ENCODE measurements around the gene KRTAP22-2.

The KRTAP22-2 gene

GRCh38 chr21:30555095-30555494 lies 35.1 kb downstream of the KRTAP22-2 start:
- ATAC-seq (replicated peaks; ENCODE audit: extremely low read depth, poor library complexity, severe bottlenecking) (no peak), DNase-seq (ENCODE audit: low spot score in 2 of 2) (no peak)
- Mint-ChIP-seq H3K4me1 (no peaks in the 10 kb centered on the region), H3K4me3 (no peak overlapping the region), H3K9me3 (peaks cover 24% of the 10 kb centered on the region), H3K27me3 (no peaks in the 10 kb centered on the region), H3K27ac (ENCODE audit: low read depth) (no peak overlapping the region), H3K36me3 (ENCODE audit: insufficient read depth) (no peaks in the 10 kb centered on the region)

GRCh38 chr21:30552782-30553181 lies 37.4 kb downstream of the KRTAP22-2 start:
- no peak overlapping the region for H3K27ac Mint-ChIP-seq (ENCODE audit: low read depth)
- H3K36me3 Mint-ChIP-seq (ENCODE audit: insufficient read depth) = no peaks in the 10 kb centered on the region
- no peaks in the 10 kb centered on the region for H3K27me3 Mint-ChIP-seq
- no peak overlapping the region for H3K4me3 Mint-ChIP-seq
- no peak for DNase-seq (ENCODE audit: low spot score in 2 of 2)
- H3K9me3 Mint-ChIP-seq = peaks cover 29% of the 10 kb centered on the region
- H3K4me1 Mint-ChIP-seq = no peaks in the 10 kb centered on the region
- ATAC-seq (replicated peaks; ENCODE audit: extremely low read depth, poor library complexity, severe bottlenecking) = no peak

- no peaks in the 10 kb centered on the region for H3K4me1 Mint-ChIP-seq
- ATAC-seq (replicated peaks; ENCODE audit: extremely low read depth, poor library complexity, severe bottlenecking) (no peak), DNase-seq (ENCODE audit: low spot score in 2 of 2) (no peak)
- no peaks in the 10 kb centered on the region for H3K36me3 Mint-ChIP-seq (ENCODE audit: insufficient read depth)
- no peaks in the 10 kb centered on the region for H3K27me3 Mint-ChIP-seq
- no peak within 1 kb of the TSS for H3K4me3 Mint-ChIP-seq
- H3K9me3 Mint-ChIP-seq = peaks cover 5% of the 10 kb centered on the region
- H3K27ac Mint-ChIP-seq (ENCODE audit: low read depth) = no peak within 1 kb of the TSS
Measured at GRCh38 chr21:30541764-30542163, 48.4 kb downstream of the KRTAP22-2 start, which contains the start of gene KRTAP19-6. TSS of gene KRTAP19-6 (minus strand) at chr21:30541864. CDS start at chr21:30541833, 31 bp downstream.

Measured in central memory CD8-positive, alpha-beta T cell (primary cell).